DOHH2 (cell line): ENCODE data around the gene RAB37.
A peak's percentile ranks its signal among the peaks of the same experiment; 100 is the strongest.

Experiments used
- H3F3A ChIP-seq: fragments of 200-600 bp; sonication (generic), shearing (Covaris generic); 2 replicates; pipeline ENCODE4 v1.6.0; 2016; ENCODE audit warnings: antibody characterized with exemption, mild to moderate bottlenecking; ENCODE audit not compliant: control insufficient read depth, insufficient read depth
- H3K27ac ChIP-seq: fragments of 200-600 bp; sonication (generic); 2 replicates; pipeline ENCODE4 v1.5.1; 2014; ENCODE audit warnings: low read depth, mild to moderate bottlenecking, low read length, moderate library complexity
- H3K27me3 ChIP-seq: fragments of 200-600 bp; sonication (generic); 2 replicates; pipeline ENCODE4 v1.6.1; 2014; ENCODE audit warnings: mild to moderate bottlenecking, low read length, mixed read lengths; ENCODE audit not compliant: control insufficient read depth
- H3K36me3 ChIP-seq: fragments of 200-600 bp; sonication (generic); 2 replicates; pipeline ENCODE4 v1.6.1; 2014; ENCODE audit warnings: mild to moderate bottlenecking, low read length, moderate library complexity, mixed read lengths; ENCODE audit not compliant: control insufficient read depth
- H3K4me1 ChIP-seq: fragments of 200-600 bp; sonication (generic); 2 replicates; pipeline ENCODE4 v1.6.1; 2014; ENCODE audit warnings: mild to moderate bottlenecking, low read length, mixed read lengths; ENCODE audit not compliant: control insufficient read depth
- H3K4me2 ChIP-seq: fragments of 200-600 bp; sonication (generic); 2 replicates; pipeline ENCODE4 v1.6.0; 2014; ENCODE audit warnings: mild to moderate bottlenecking, low read length, moderate library complexity
- H3K4me3 ChIP-seq: fragments of 200-600 bp; sonication (generic); 2 replicates; pipeline ENCODE4 v1.5.1; 2014; ENCODE audit warnings: mild to moderate bottlenecking, low read length, mixed read lengths
- H3K79me2 ChIP-seq: fragments of 200-600 bp; sonication (generic); 2 replicates; pipeline ENCODE4 v1.6.1; 2014; ENCODE audit warnings: mild to moderate bottlenecking, low read length, mixed read lengths; ENCODE audit not compliant: control insufficient read depth
- H3K9me2 ChIP-seq: fragments of 200-600 bp; sonication (generic); replicated peaks from 2 replicates; pipeline ENCODE4 v1.6.1; 2014; ENCODE audit warnings: mild to moderate bottlenecking, low read length, mixed read lengths; ENCODE audit not compliant: control insufficient read depth
- H3K9me3 ChIP-seq: fragments of 200-600 bp; sonication (generic); 2 replicates; pipeline ENCODE4 v1.6.1; 2014; ENCODE audit warnings: antibody characterized with exemption, low read length, mixed read lengths; ENCODE audit not compliant: control insufficient read depth, insufficient read depth
- H4K20me1 ChIP-seq: fragments of 200-600 bp; sonication (generic); 2 replicates; pipeline ENCODE4 v1.6.0; 2014; ENCODE audit warnings: low read depth, mild to moderate bottlenecking, antibody characterized with exemption, low read length, moderate library complexity; ENCODE audit not compliant: control insufficient read depth, insufficient read depth
- CTCF ChIP-seq: fragments of 200-600 bp; sonication (generic); IDR thresholded peaks from one replicate; pipeline ENCODE4 v1.5.1; 2014; ENCODE audit warnings: antibody characterized with exemption, mild to moderate bottlenecking, low read depth, low read length; ENCODE audit not compliant: poor library complexity, severe bottlenecking
- EZH2phosphoT487 ChIP-seq: fragments of 200-600 bp; sonication (generic); IDR thresholded peaks from 2 replicates; pipeline ENCODE4 v1.6.1; 2017; ENCODE audit warnings: borderline replicate concordance, mild to moderate bottlenecking, antibody characterized with exemption, low read length, moderate library complexity, mixed read lengths

The RAB37 gene

GRCh38 chr17:74785096-74785980 lies 48.3 kb downstream of the RAB37 start:
- no peak for TF ChIP-seq CTCF
- no peak for TF ChIP-seq EZH2phosphoT487
- no peak overlapping the region for H3K27ac ChIP-seq
- H3K79me2 ChIP-seq, result no peaks in the 10 kb centered on the region
- H3F3A ChIP-seq, result peaks cover 4% of the 10 kb centered on the region
- peaks cover 31% of the 10 kb centered on the region for H3K4me1 ChIP-seq
- H3K9me3 ChIP-seq, result no peaks in the 10 kb centered on the region
- H3K27me3 ChIP-seq, result no peaks in the 10 kb centered on the region
- H3K9me2 ChIP-seq, result no peaks in the 10 kb centered on the region
- no peaks in the 10 kb centered on the region for H3K36me3 ChIP-seq
- H4K20me1 ChIP-seq, result peaks cover 14% of the 10 kb centered on the region; the same call in 1 of the 2 replicates
- 0 out of 2 replicates have a peak overlapping the region, but pooled peaks have one; percentile 46 for H3K4me3 ChIP-seq
- peak overlapping the region; percentile 66 for H3K4me2 ChIP-seq

- Histone ChIP-seq H3F3A (no peaks in the 10 kb centered on the region), H3K9me2 (no peaks in the 10 kb centered on the region), H3K79me2 (no peaks in the 10 kb centered on the region), H3K4me2 (no peak overlapping the region), H3K27ac (no peak overlapping the region), H3K4me3 (no peak overlapping the region), H4K20me1 (peaks cover 8% of the 10 kb centered on the region; the same call in 1 of the 2 replicates), H3K27me3 (no peaks in the 10 kb centered on the region), H3K4me1 (peaks cover 25% of the 10 kb centered on the region), H3K9me3 (no peaks in the 10 kb centered on the region), H3K36me3 (no peaks in the 10 kb centered on the region)
- TF ChIP-seq CTCF (no peak), EZH2phosphoT487 (no peak)
Measured at GRCh38 chr17:74785981-74786360, 48.9 kb downstream of the RAB37 start.

GRCh38 chr17:74786431-74787055 lies 49.5 kb downstream of the RAB37 start:
- Histone ChIP-seq H3K4me1 (peaks cover 25% of the 10 kb centered on the region), H3K9me3 (no peaks in the 10 kb centered on the region), H3K4me3 (no peak overlapping the region), H4K20me1 (peaks cover 4% of the 10 kb centered on the region; the same call in 1 of the 2 replicates), H3K27ac (no peak overlapping the region), H3K36me3 (no peaks in the 10 kb centered on the region), H3K4me2 (no peak overlapping the region), H3K79me2 (no peaks in the 10 kb centered on the region), H3K27me3 (no peaks in the 10 kb centered on the region), H3F3A (no peaks in the 10 kb centered on the region), H3K9me2 (no peaks in the 10 kb centered on the region)
- no peak for TF ChIP-seq EZH2phosphoT487
- TF ChIP-seq CTCF, result no peak
